ENCODE results near the gene PDPK1. TPM values are rescaled to one million over a fixed set of nuclear protein-coding genes. Genes with fewer than 3 reads are reported as not detected.

The PDPK1 gene
- total and polyA plus RNA-seq, 4 donors: 12.1 to 28.1 (median 18.2) TPM

DNA sequence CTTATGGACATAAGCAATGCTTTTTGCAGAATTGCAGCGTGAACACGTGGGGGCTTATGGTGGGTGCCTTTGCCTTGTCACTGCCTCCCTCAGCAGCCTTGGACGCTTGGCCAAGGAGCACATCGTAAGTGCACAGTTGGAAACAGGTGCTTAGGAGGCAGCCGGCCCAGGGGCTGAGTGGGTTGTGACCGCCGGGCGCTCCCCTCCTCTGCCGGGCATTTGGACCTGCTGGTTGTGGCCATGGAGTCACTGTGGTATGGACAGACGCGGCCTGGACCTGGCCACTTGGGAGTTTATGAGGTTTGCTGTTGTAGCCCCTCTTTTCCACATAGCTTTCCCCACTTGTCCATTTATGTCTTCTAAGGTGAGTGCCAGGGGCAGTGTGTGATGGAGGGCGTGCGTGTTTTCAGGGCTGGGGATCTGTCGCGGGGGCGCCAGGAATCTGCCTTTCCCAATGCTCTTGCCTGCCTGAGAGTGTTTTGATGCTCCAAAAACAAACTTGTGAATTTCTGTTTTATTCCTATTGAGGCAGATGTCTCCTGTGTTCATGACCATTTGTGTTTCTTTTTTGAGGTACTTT lies 49.2 kb downstream of the PDPK1 start:
- no peak for TF ChIP-seq RAD21 (IDR thresholded peaks at IDR 0.05)
- no peak for TF ChIP-seq NR2F2 (IDR thresholded peaks at IDR 0.05)
- TF ChIP-seq, protein P1, sequence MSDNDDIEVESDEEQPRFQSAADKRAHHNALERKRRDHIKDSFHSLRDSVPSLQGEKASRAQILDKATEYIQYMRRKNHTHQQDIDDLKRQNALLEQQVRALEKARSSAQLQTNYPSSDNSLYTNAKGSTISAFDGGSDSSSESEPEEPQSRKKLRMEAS (IDR thresholded peaks at IDR 0.05): no peak
- TF ChIP-seq, protein P2, sequence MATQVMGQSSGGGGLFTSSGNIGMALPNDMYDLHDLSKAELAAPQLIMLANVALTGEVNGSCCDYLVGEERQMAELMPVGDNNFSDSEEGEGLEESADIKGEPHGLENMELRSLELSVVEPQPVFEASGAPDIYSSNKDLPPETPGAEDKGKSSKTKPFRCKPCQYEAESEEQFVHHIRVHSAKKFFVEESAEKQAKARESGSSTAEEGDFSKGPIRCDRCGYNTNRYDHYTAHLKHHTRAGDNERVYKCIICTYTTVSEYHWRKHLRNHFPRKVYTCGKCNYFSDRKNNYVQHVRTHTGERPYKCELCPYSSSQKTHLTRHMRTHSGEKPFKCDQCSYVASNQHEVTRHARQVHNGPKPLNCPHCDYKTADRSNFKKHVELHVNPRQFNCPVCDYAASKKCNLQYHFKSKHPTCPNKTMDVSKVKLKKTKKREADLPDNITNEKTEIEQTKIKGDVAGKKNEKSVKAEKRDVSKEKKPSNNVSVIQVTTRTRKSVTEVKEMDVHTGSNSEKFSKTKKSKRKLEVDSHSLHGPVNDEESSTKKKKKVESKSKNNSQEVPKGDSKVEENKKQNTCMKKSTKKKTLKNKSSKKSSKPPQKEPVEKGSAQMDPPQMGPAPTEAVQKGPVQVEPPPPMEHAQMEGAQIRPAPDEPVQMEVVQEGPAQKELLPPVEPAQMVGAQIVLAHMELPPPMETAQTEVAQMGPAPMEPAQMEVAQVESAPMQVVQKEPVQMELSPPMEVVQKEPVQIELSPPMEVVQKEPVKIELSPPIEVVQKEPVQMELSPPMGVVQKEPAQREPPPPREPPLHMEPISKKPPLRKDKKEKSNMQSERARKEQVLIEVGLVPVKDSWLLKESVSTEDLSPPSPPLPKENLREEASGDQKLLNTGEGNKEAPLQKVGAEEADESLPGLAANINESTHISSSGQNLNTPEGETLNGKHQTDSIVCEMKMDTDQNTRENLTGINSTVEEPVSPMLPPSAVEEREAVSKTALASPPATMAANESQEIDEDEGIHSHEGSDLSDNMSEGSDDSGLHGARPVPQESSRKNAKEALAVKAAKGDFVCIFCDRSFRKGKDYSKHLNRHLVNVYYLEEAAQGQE (IDR thresholded peaks at IDR 0.05): no peak
- TF ChIP-seq TAF1 (conservative IDR thresholded peaks at IDR 0.05): no peak
- TF ChIP-seq YY1 (IDR thresholded peaks at IDR 0.05): no peak
- no peak for TF ChIP-seq SP1 (IDR thresholded peaks at IDR 0.05)
- TF ChIP-seq GABPA (IDR thresholded peaks at IDR 0.05 in 1 of 2, conservative IDR thresholded peaks at IDR 0.05 in 1 of 2): no peak
- TF ChIP-seq FOXA2 (IDR thresholded peaks at IDR 0.05): no peak
- TF ChIP-seq HNF4G (IDR thresholded peaks at IDR 0.05): no peak
- no peak for TF ChIP-seq RXRA (IDR thresholded peaks at IDR 0.05)
- no peak for TF ChIP-seq ZBTB33 (IDR thresholded peaks at IDR 0.05)
- TF ChIP-seq ATF3 (IDR thresholded peaks at IDR 0.05): no peak
- TF ChIP-seq JUND (IDR thresholded peaks at IDR 0.05): no peak
- no peak for TF ChIP-seq HNF4A (conservative IDR thresholded peaks at IDR 0.05)
- 94% methylated on average over 16 of the region's 16 CpGs for WGBS

GRCh38 chr16:2587891-2588565 lies 50.2 kb downstream of the PDPK1 start:
- WGBS: 96% methylated on average over 14 of the region's 14 CpGs
- DNase-seq (ENCODE audit: low spot score): no peak
- Histone ChIP-seq H3K9ac (ENCODE audit: low read depth in 1 of 2, low read length in 2 of 2) (no peak overlapping the region), H3K4me1 (ENCODE audit: control insufficient read depth in 4 of 4, insufficient read depth in 4 of 4, low read length in 3 of 4) (no peaks in the 10 kb centered on the region), H3K27ac (ENCODE audit: low read depth in 1 of 2, low read length in 2 of 2) (no peak overlapping the region), H3K9me3 (ENCODE audit: control insufficient read depth in 4 of 4, low read length in 3 of 4) (no peaks in the 10 kb centered on the region), H3K36me3 (ENCODE audit: control insufficient read depth in 4 of 4, insufficient read depth in 3 of 4, low read depth in 1 of 4, low read length in 3 of 4) (peaks cover 6 to 57% (median 20%) of the 10 kb centered on the region in 4 donors), H3K4me3 (ENCODE audit: low read depth in 1 of 3, low read length in 3 of 3) (no peak overlapping the region), H3K27me3 (ENCODE audit: control insufficient read depth in 4 of 4, insufficient read depth in 4 of 4, low read length in 3 of 4) (no peaks in the 10 kb centered on the region)
- TF ChIP-seq, protein P3, sequence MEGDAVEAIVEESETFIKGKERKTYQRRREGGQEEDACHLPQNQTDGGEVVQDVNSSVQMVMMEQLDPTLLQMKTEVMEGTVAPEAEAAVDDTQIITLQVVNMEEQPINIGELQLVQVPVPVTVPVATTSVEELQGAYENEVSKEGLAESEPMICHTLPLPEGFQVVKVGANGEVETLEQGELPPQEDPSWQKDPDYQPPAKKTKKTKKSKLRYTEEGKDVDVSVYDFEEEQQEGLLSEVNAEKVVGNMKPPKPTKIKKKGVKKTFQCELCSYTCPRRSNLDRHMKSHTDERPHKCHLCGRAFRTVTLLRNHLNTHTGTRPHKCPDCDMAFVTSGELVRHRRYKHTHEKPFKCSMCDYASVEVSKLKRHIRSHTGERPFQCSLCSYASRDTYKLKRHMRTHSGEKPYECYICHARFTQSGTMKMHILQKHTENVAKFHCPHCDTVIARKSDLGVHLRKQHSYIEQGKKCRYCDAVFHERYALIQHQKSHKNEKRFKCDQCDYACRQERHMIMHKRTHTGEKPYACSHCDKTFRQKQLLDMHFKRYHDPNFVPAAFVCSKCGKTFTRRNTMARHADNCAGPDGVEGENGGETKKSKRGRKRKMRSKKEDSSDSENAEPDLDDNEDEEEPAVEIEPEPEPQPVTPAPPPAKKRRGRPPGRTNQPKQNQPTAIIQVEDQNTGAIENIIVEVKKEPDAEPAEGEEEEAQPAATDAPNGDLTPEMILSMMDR (IDR thresholded peaks at IDR 0.05; ENCODE audit: low read depth, low read length, missing input control): no peak
- no peak for TF ChIP-seq ZBTB33 (IDR thresholded peaks at IDR 0.05)
- TF ChIP-seq FOXA1 (IDR thresholded peaks at IDR 0.05): no peak
- no peak for TF ChIP-seq ATF3 (IDR thresholded peaks at IDR 0.05)
- no peak for TF ChIP-seq RXRA (IDR thresholded peaks at IDR 0.05)
- TF ChIP-seq NR2F2 (IDR thresholded peaks at IDR 0.05): no peak
- TF ChIP-seq HNF4A (conservative IDR thresholded peaks at IDR 0.05): no peak
- TF ChIP-seq SP1 (IDR thresholded peaks at IDR 0.05): no peak
- TF ChIP-seq, protein P1 (IDR thresholded peaks at IDR 0.05): no peak
- no peak for TF ChIP-seq JUND (IDR thresholded peaks at IDR 0.05)
- TF ChIP-seq TAF1 (conservative IDR thresholded peaks at IDR 0.05): no peak
- TF ChIP-seq EGR1 (IDR thresholded peaks at IDR 0.05; ENCODE audit: low read depth in 2 of 2): no peak
- no peak for TF ChIP-seq GABPA (IDR thresholded peaks at IDR 0.05 in 1 of 2, conservative IDR thresholded peaks at IDR 0.05 in 1 of 2)

More for the DNA sequence above, 49.2 kb downstream of the PDPK1 start:
- no peaks in the 10 kb centered on the region for H3K9me3 ChIP-seq (ENCODE audit: control insufficient read depth in 4 of 4, low read length in 3 of 4)
- no peak overlapping the region for H3K4me3 ChIP-seq (ENCODE audit: low read depth in 1 of 3, low read length in 3 of 3)
- H3K9ac ChIP-seq (ENCODE audit: low read depth in 1 of 2, low read length in 2 of 2): no peak overlapping the region
- H3K36me3 ChIP-seq (ENCODE audit: control insufficient read depth in 4 of 4, insufficient read depth in 3 of 4, low read depth in 1 of 4, low read length in 3 of 4): peaks cover 4 to 56% (median 19%) of the 10 kb centered on the region in 4 donors
- DNase-seq (ENCODE audit: low spot score): no peak
- H3K4me1 ChIP-seq (ENCODE audit: control insufficient read depth in 4 of 4, insufficient read depth in 4 of 4, low read length in 3 of 4): no peaks in the 10 kb centered on the region
- no peaks in the 10 kb centered on the region for H3K27me3 ChIP-seq (ENCODE audit: control insufficient read depth in 4 of 4, insufficient read depth in 4 of 4, low read length in 3 of 4)
- no peak overlapping the region for H3K27ac ChIP-seq (ENCODE audit: low read depth in 1 of 2, low read length in 2 of 2)
